HepG2 (cell line): Measurements from ENCODE around the gene SMIM1. TPM values are rescaled to one million over a fixed set of nuclear protein-coding genes. Genes with fewer than 3 reads are reported as not detected.

Experiments used
- CBX5 ChIP-seq: sonication (generic); formaldehyde crosslinking; IDR thresholded peaks from 2 replicates; pipeline ENCODE4 v1.4.0; 2020; ENCODE audit warnings: missing genetic modification reagents, borderline replicate concordance
- ELF1 ChIP-seq: sonication (generic); formaldehyde crosslinking; IDR thresholded peaks from 2 replicates; pipeline ENCODE4 v1.4.0; 2020; ENCODE audit warnings: missing genetic modification reagents
- GABPB1 ChIP-seq: IDR thresholded peaks from 2 replicates; pipeline ENCODE4 v1.6.1; 2016; ENCODE audit warnings: mild to moderate bottlenecking, missing genetic modification reagents, moderate library complexity, missing compliant biosample characterization
- KAT8 ChIP-seq: IDR thresholded peaks from 2 replicates; pipeline ENCODE4 v1.6.1; 2016; ENCODE audit warnings: missing genetic modification reagents, missing compliant biosample characterization
- KDM6A ChIP-seq: IDR thresholded peaks from 2 replicates; pipeline ENCODE4 v1.6.1; 2016; ENCODE audit warnings: low read depth
- MAZ ChIP-seq, 2 experiments: sonication (generic) in 1 of 2; formaldehyde crosslinking in 1 of 2; IDR thresholded peaks; 2 replicates each; pipeline versions ENCODE4 v1.5.0 to v1.6.1; 2012 to 2020; ENCODE audit warnings: low read depth in 2 of 2, mild to moderate bottlenecking in 2 of 2, borderline replicate concordance in 1 of 2, improper control_type of control experiment in 1 of 2, low read length in 1 of 2, missing genetic modification reagents in 1 of 2, moderate library complexity in 1 of 2
- NR2F6 ChIP-seq, 2 experiments: IDR thresholded peaks; 2 replicates each; pipeline ENCODE4 v1.6.1; 2016; ENCODE audit warnings: antibody characterized with exemption in 1 of 2, mild to moderate bottlenecking in 1 of 2
- NRL ChIP-seq: sonication (generic); formaldehyde crosslinking; IDR thresholded peaks from 2 replicates; pipeline ENCODE4 v1.5.0; 2020; ENCODE audit warnings: missing genetic modification reagents, mild to moderate bottlenecking, moderate library complexity, borderline replicate concordance
- POLR2A ChIP-seq, 2 experiments: IDR thresholded peaks; 2 replicates each; pipeline ENCODE4 v1.6.1; 2011; ENCODE audit warnings: low read depth in 2 of 2, low read length in 2 of 2, mild to moderate bottlenecking in 1 of 2, moderate library complexity in 1 of 2; ENCODE audit not compliant: insufficient read depth in 1 of 2
- RFXAP ChIP-seq: sonication (generic); formaldehyde crosslinking; IDR thresholded peaks from 2 replicates; pipeline ENCODE4 v1.4.0; 2020; ENCODE audit warnings: missing genetic modification reagents, borderline replicate concordance
- SAP130 ChIP-seq: IDR thresholded peaks from 2 replicates; pipeline ENCODE4 v1.6.1; 2016; ENCODE audit warnings: low read depth
- SPEN ChIP-seq: sonication (generic); formaldehyde crosslinking; IDR thresholded peaks from 2 replicates; pipeline ENCODE4 v1.5.1; 2020; ENCODE audit warnings: low read depth, mild to moderate bottlenecking, missing genetic modification reagents
- SSRP1 ChIP-seq: IDR thresholded peaks from 2 replicates; pipeline ENCODE4 v1.6.1; 2016; ENCODE audit warnings: control low read depth
- ZBTB38 ChIP-seq: sonication (generic); formaldehyde crosslinking; IDR thresholded peaks from 2 replicates; pipeline ENCODE4 v1.5.1; 2020; ENCODE audit warnings: mild to moderate bottlenecking, missing genetic modification reagents
- ZNF10 ChIP-seq: sonication (generic); formaldehyde crosslinking; IDR thresholded peaks from 2 replicates; pipeline ENCODE4 v1.4.0; 2020; ENCODE audit warnings: mild to moderate bottlenecking, low read depth, missing genetic modification reagents, borderline replicate concordance
- ZNF263 ChIP-seq: sonication (generic); formaldehyde crosslinking; IDR thresholded peaks from 2 replicates; pipeline ENCODE4 v1.4.0; 2020; ENCODE audit warnings: missing genetic modification reagents
- ZNF292 ChIP-seq: sonication (generic); formaldehyde crosslinking; IDR thresholded peaks from 2 replicates; pipeline ENCODE4 v1.8.1; 2022; ENCODE audit warnings: mild to moderate bottlenecking, low read depth, missing genetic modification reagents, borderline replicate concordance
- ZNF569 ChIP-seq: sonication (generic); formaldehyde crosslinking; IDR thresholded peaks from 2 replicates; pipeline ENCODE4 v1.5.0; 2020; ENCODE audit warnings: mild to moderate bottlenecking, missing genetic modification reagents, moderate library complexity, borderline replicate concordance
- ZNF879 ChIP-seq: sonication (generic); formaldehyde crosslinking; IDR thresholded peaks from 2 replicates; pipeline ENCODE4 v1.8.1; 2023; ENCODE audit warnings: missing genetic modification reagents
- ZSCAN20 ChIP-seq: sonication (generic); formaldehyde crosslinking; IDR thresholded peaks from 2 replicates; pipeline ENCODE4 v1.4.0; 2020; ENCODE audit warnings: missing genetic modification reagents, mild to moderate bottlenecking, borderline replicate concordance
- polyA plus RNA-seq, 8 experiments: library from polyadenylated mRNA; depleted of rRNA in 3 of 8; stranded (reverse) in 7 of 8; unstranded in 1 of 8; fragments of >200 nt; fragmentation: Illumina TruSeq in 4 of 8; extraction: Trizol in 4 of 8; gene quantifications; 2 replicates each; pipeline versions ENCODE4 v1.2.1 to v1.2.3, GENCODE V29; 2011 to 2016; ENCODE audit warnings: low read depth in 4 of 8, missing spikeins in 1 of 8, mixed read lengths in 1 of 8; ENCODE audit not compliant: insufficient read depth in 1 of 8
- total RNA-seq, 5 experiments: library from RNA; depleted of rRNA; stranded (reverse); fragments of >200 nt; fragmentation: Illumina TruSeq; extraction: Trizol; gene quantifications; 2 replicates each; pipeline ENCODE4 v1.2.3, GENCODE V29; 2016; ENCODE audit warnings: low read depth in 1 of 5
- TF ChIP-seq, protein P1 (sequence below): sonication (generic); formaldehyde crosslinking; IDR thresholded peaks from 2 replicates; pipeline ENCODE4 v1.8.0; 2023; ENCODE audit warnings: mild to moderate bottlenecking, missing genetic modification reagents
- TF ChIP-seq, protein P2 (sequence below): sonication (generic); formaldehyde crosslinking; IDR thresholded peaks from 2 replicates; pipeline ENCODE4 v1.4.0; 2020; ENCODE audit warnings: missing genetic modification reagents

The SMIM1 gene
- total and polyA plus RNA-seq, 2 of the 13 experiments (the other 11 are each of a cell fraction or from before 2014, with no cell fraction given) = 12.4 to 56.3 TPM

DNA sequence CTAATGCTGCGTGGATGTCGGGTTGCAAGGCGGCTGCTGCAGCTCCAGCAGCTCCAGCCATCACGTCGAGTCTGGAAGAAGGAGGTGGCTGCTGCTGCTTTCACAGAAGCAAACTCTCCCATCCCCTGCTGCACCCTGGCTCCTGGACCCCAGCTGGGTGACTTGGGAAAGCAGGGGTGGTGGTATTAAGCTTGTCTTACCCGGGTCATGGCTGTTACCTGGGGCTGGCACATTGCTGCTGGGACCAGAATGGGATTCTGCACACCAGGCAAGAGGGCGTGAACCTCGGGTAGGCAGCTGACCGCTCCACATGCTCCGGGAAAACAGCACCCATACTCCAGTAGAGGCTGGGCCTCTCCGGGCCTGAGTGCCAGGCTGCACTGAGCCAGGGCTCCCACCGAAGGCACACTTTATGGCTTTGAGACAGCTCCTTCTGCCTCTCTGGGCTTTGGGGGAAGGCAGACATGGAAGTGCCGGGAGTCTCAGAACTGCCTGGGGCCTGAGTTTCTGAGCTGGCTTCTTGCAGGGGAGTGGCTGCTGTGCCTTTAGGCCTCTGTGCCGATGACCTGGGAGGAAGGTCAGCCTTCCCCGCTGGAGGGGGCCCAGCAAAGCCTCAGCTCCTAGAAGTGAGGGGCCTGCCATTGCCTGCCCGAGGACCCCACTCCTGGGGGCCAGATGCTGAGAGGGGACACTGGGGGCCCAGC is 1.2 kb downstream of the SMIM1 start (continued):
- TF ChIP-seq MAZ (IDR thresholded peaks at IDR 0.05; ENCODE audit: borderline replicate concordance, low read depth, low read length) (no peak), MAZ (CRISPR knock-in tag; IDR thresholded peaks at IDR 0.05; ENCODE audit: low read depth) (0 out of 2 replicates have a peak, but pooled peaks have one; percentile 5), GABPB1 (CRISPR knock-in tag) (0 out of 2 replicates have a peak, but pooled peaks have one; percentile 26), ZNF263 (peak; percentile 42; the same call in 1 of the 2 replicates), ZSCAN20 (CRISPR knock-in tag) (0 out of 2 replicates have a peak, but pooled peaks have one; percentile 42), ZNF569 (CRISPR knock-in tag) (no peak), ZNF879 (0 out of 2 replicates have a peak, but pooled peaks have one; percentile 11), SAP130 (CRISPR knock-in tag) (0 out of 2 replicates have a peak, but pooled peaks have one; percentile 21), CBX5 (CRISPR knock-in tag) (no peak), NRL (CRISPR knock-in tag) (peak; percentile 66), ELF1 (no peak), ZNF292 (0 out of 2 replicates have a peak, but pooled peaks have one; percentile 24), RFXAP (CRISPR knock-in tag) (0 out of 2 replicates have a peak, but pooled peaks have one; percentile 46), SPEN (CRISPR knock-in tag) (0 out of 2 replicates have a peak, but pooled peaks have one; percentile 29), KAT8 (CRISPR knock-in tag) (no peak), SSRP1 (CRISPR knock-in tag) (no peak), ZNF10 (CRISPR knock-in tag) (no peak), ZBTB38 (peak; percentile 6; the same call in 1 of the 2 replicates), KDM6A (CRISPR knock-in tag) (0 out of 2 replicates have a peak, but pooled peaks have one; percentile 20), NR2F6 (IDR thresholded peaks at IDR 0.05) (peak; percentile 46; the same call in 1 of the 2 replicates), NR2F6 (CRISPR knock-in tag; IDR thresholded peaks at IDR 0.05) (no peak), POLR2A (IDR thresholded peaks at IDR 0.05; ENCODE audit: insufficient read depth in 1 of 2, low read depth in 2 of 2, low read length in 2 of 2) (peak in 1 of 2 experiments; percentile 40; a peak in 1 of 4 replicates)
- TF ChIP-seq, protein P1, sequence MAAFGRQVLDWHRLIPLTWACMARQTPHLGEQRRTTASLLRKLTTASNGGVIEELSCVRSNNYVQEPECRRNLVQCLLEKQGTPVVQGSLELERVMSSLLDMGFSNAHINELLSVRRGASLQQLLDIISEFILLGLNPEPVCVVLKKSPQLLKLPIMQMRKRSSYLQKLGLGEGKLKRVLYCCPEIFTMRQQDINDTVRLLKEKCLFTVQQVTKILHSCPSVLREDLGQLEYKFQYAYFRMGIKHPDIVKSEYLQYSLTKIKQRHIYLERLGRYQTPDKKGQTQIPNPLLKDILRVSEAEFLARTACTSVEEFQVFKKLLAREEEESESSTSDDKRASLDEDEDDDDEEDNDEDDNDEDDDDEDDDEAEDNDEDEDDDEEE (CRISPR knock-in tag) = 0 out of 2 replicates have a peak, but pooled peaks have one; percentile 58
- TF ChIP-seq, protein P2, sequence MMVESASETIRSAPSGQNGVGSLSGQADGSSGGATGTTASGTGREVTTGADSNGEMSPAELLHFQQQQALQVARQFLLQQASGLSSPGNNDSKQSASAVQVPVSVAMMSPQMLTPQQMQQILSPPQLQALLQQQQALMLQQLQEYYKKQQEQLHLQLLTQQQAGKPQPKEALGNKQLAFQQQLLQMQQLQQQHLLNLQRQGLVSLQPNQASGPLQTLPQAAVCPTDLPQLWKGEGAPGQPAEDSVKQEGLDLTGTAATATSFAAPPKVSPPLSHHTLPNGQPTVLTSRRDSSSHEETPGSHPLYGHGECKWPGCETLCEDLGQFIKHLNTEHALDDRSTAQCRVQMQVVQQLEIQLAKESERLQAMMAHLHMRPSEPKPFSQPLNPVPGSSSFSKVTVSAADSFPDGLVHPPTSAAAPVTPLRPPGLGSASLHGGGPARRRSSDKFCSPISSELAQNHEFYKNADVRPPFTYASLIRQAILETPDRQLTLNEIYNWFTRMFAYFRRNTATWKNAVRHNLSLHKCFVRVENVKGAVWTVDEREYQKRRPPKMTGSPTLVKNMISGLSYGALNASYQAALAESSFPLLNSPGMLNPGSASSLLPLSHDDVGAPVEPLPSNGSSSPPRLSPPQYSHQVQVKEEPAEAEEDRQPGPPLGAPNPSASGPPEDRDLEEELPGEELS (CRISPR knock-in tag) = peak; percentile 23; the same call in 1 of the 2 replicates
